Measurements from ENCODE around the gene ANKRD44.
"Not testable (repeated sequence)": the region's sequence is repeated elsewhere in the genome, so short reads cannot be mapped to it uniquely, and the experiment has no call there.

The ANKRD44 gene

GRCh38 chr2:197315371-197315770 is 4.8 kb upstream of the ANKRD44 start:
- no peak for DNase-seq

- DNase-seq, result no peak
Measured at GRCh38 chr2:197312186-197312585, 1.6 kb upstream of the ANKRD44 start.

GRCh38 chr2:197311421-197312033 is 947 bp upstream of the ANKRD44 start:
- DNase-seq, result no peak

- DNase-seq, result no peak
Measured at GRCh38 chr2:197310987-197311420, 424 bp upstream of the ANKRD44 start.

- peak; percentile 87 for DNase-seq
Measured at GRCh38 chr2:197309691-197310231, 819 bp downstream of the ANKRD44 start.

- DNase-seq, result no peak
Measured at GRCh38 chr2:197308996-197309690, 1.4 kb downstream of the ANKRD44 start.

- no peak for DNase-seq
Measured at GRCh38 chr2:197308585-197308984, 2.0 kb downstream of the ANKRD44 start.

- DNase-seq, result no peak
Measured at GRCh38 chr2:197307933-197308521, 2.6 kb downstream of the ANKRD44 start.

GRCh38 chr2:197307236-197307932 is 3.2 kb downstream of the ANKRD44 start:
- peak; percentile 52 for DNase-seq

- no peak for DNase-seq
Measured at GRCh38 chr2:197306696-197307040, 3.9 kb downstream of the ANKRD44 start.

GRCh38 chr2:197306024-197306695 is 4.4 kb downstream of the ANKRD44 start:
- DNase-seq, result no peak

GRCh38 chr2:197304556-197305011 is 6.0 kb downstream of the ANKRD44 start:
- DNase-seq, result no peak

- DNase-seq, result no peak
Measured at GRCh38 chr2:197300139-197300538, 10.4 kb downstream of the ANKRD44 start.

GRCh38 chr2:197298609-197299008 is 12.0 kb downstream of the ANKRD44 start:
- DNase-seq, result no peak

- DNase-seq, result no peak
Measured at GRCh38 chr2:197297772-197298318, 12.7 kb downstream of the ANKRD44 start.

- no peak for DNase-seq
Measured at GRCh38 chr2:197297266-197297665, 13.3 kb downstream of the ANKRD44 start.

- DNase-seq, result no peak
Measured at GRCh38 chr2:197296835-197297234, 13.7 kb downstream of the ANKRD44 start.

- DNase-seq, result no peak
Measured at GRCh38 chr2:197294260-197294659, 16.3 kb downstream of the ANKRD44 start.

- no peak for DNase-seq
Measured at GRCh38 chr2:197293252-197294007, 17.1 kb downstream of the ANKRD44 start.

GRCh38 chr2:197292619-197293018 is 18.0 kb downstream of the ANKRD44 start:
- DNase-seq, result no peak

GRCh38 chr2:197287596-197287932 is 23.0 kb downstream of the ANKRD44 start:
- not testable (repeated sequence) for DNase-seq

Data from KG1 (cell line).